IPS-20b (cell line): ENCODE results near the gene SULT1C4.
"Not testable (repeated sequence)": the region's sequence is repeated elsewhere in the genome, so short reads cannot be mapped to it uniquely, and the experiment has no call there.

Source experiments
- H3K27ac ChIP-seq: one replicate; pipeline ENCODE4 v1.5.1; 2013; ENCODE audit warnings: low read length
- H3K27me3 ChIP-seq: 2 replicates; pipeline ENCODE4 v1.6.1; 2013; ENCODE audit warnings: mild to moderate bottlenecking, low read length, inconsistent platforms; ENCODE audit not compliant: insufficient read depth
- H3K36me3 ChIP-seq: 2 replicates; pipeline ENCODE4 v1.6.1; 2013; ENCODE audit warnings: low read depth, mild to moderate bottlenecking, inconsistent platforms, low read length, moderate library complexity; ENCODE audit not compliant: insufficient read depth
- H3K4me1 ChIP-seq: 2 replicates; pipeline ENCODE4 v1.6.1; 2013; ENCODE audit warnings: mild to moderate bottlenecking, control low read depth, inconsistent platforms, low read length, moderate library complexity; ENCODE audit not compliant: insufficient read depth
- H3K4me3 ChIP-seq: 2 replicates; pipeline ENCODE4 v1.5.1; 2013; ENCODE audit warnings: mild to moderate bottlenecking, low read length, inconsistent platforms
- H3K9ac ChIP-seq: 2 replicates; pipeline ENCODE4 v1.6.1; 2013; ENCODE audit warnings: low read depth, mild to moderate bottlenecking, inconsistent platforms, low read length, moderate library complexity
- H3K9me3 ChIP-seq: 2 replicates; pipeline ENCODE4 v1.6.1; 2013; ENCODE audit warnings: mild to moderate bottlenecking, low read depth, low read length, inconsistent platforms; ENCODE audit not compliant: insufficient read depth

Gene SULT1C4

GRCh38 chr2:108417254-108417653, 39.5 kb downstream of the SULT1C4 start:
- no peaks in the 10 kb centered on the region for H3K9me3 ChIP-seq
- H3K27ac ChIP-seq, result no peak overlapping the region
- no peaks in the 10 kb centered on the region for H3K27me3 ChIP-seq
- H3K36me3 ChIP-seq, result no peaks in the 10 kb centered on the region
- no peak overlapping the region for H3K9ac ChIP-seq
- no peak overlapping the region for H3K4me3 ChIP-seq
- H3K4me1 ChIP-seq, result no peaks in the 10 kb centered on the region

- Histone ChIP-seq H3K9me3 (no peaks in the 10 kb centered on the region), H3K4me1 (no peaks in the 10 kb centered on the region), H3K9ac (no peak overlapping the region), H3K27me3 (no peaks in the 10 kb centered on the region), H3K36me3 (no peaks in the 10 kb centered on the region), H3K27ac (no peak overlapping the region), H3K4me3 (no peak overlapping the region)
Measured at GRCh38 chr2:108418416-108418815, 40.7 kb downstream of the SULT1C4 start.

GRCh38 chr2:108423067-108423466, 45.3 kb downstream of the SULT1C4 start:
- no peaks in the 10 kb centered on the region for H3K27me3 ChIP-seq
- H3K9me3 ChIP-seq, result no peaks in the 10 kb centered on the region
- H3K4me1 ChIP-seq, result no peaks in the 10 kb centered on the region
- H3K9ac ChIP-seq, result no peak overlapping the region
- no peak overlapping the region for H3K27ac ChIP-seq
- no peak overlapping the region for H3K4me3 ChIP-seq
- H3K36me3 ChIP-seq, result no peaks in the 10 kb centered on the region

- Histone ChIP-seq H3K4me3 (no peak overlapping the region), H3K9ac (no peak overlapping the region), H3K36me3 (no peaks in the 10 kb centered on the region), H3K9me3 (no peaks in the 10 kb centered on the region), H3K27me3 (no peaks in the 10 kb centered on the region), H3K4me1 (no peaks in the 10 kb centered on the region), H3K27ac (no peak overlapping the region)
Measured at GRCh38 chr2:108423502-108424251, 45.9 kb downstream of the SULT1C4 start.

- H3K36me3 ChIP-seq, result no peaks in the 10 kb centered on the region
Measured at GRCh38 chr2:108428286-108429009, 50.7 kb downstream of the SULT1C4 start.

GRCh38 chr2:108435578-108435977, 57.8 kb downstream of the SULT1C4 start:
- not testable (repeated sequence) for H3K4me3 ChIP-seq, H3K9me3 ChIP-seq, H3K27me3 ChIP-seq, H3K27ac ChIP-seq, H3K4me1 ChIP-seq, H3K9ac ChIP-seq, H3K36me3 ChIP-seq

More at GRCh38 chr2:108428286-108429009, 50.7 kb downstream of the SULT1C4 start:
- Histone ChIP-seq H3K27ac (no peak overlapping the region), H3K4me3 (no peak overlapping the region), H3K27me3 (no peaks in the 10 kb centered on the region), H3K9me3 (no peaks in the 10 kb centered on the region), H3K4me1 (no peaks in the 10 kb centered on the region), H3K9ac (no peak overlapping the region)

GRCh38 chr2:108436976-108437375, 59.2 kb downstream of the SULT1C4 start:
- H3K27ac ChIP-seq, result no peak overlapping the region

More at GRCh38 chr2:108436976-108437375, 59.2 kb downstream of the SULT1C4 start:
- no peaks in the 10 kb centered on the region for H3K27me3 ChIP-seq
- no peaks in the 10 kb centered on the region for H3K4me1 ChIP-seq
- H3K9ac ChIP-seq, result no peak overlapping the region
- H3K36me3 ChIP-seq, result no peaks in the 10 kb centered on the region
- H3K4me3 ChIP-seq, result no peak overlapping the region
- no peaks in the 10 kb centered on the region; the same call in 1 of the 2 replicates for H3K9me3 ChIP-seq
